Measurements from ENCODE around the gene TDRD3.
"Not testable (repeated sequence)": the region's sequence is repeated elsewhere in the genome, so short reads cannot be mapped to it uniquely, and the experiment has no call there.

The TDRD3 gene

DNA sequence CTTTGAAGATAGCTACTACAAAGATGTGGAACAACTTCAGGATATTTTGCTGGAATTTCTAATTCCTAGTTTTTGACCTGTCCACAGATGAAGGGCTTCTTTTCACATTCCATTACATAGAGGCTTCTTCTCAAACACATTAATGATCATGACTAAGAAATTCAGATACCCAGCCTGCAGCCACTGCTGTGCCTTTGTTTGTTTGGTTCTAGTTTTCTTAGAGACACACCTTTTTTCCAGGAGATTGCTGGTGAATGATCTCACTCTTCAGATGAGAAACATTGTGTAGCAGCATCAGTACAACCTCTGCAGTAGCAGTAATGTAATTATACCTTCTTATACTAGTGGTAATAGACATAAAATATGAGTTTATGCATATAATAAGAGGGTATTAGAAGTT lies 5.0 kb downstream of the TDRD3 start:
- Histone ChIP-seq H3K9me3 (ENCODE audit: low read length) (no peaks in the 10 kb centered on the region), H3K27me3 (ENCODE audit: control insufficient read depth in 1 of 2, insufficient read depth in 2 of 2, low read length in 2 of 2) (no peaks in the 10 kb centered on the region), H3K9ac (ENCODE audit: low read length) (no peak overlapping the region), H3K4me3 (ENCODE audit: low read depth in 1 of 2, low read length in 2 of 2) (no peak overlapping the region), H3K27ac (ENCODE audit: low read depth, low read length) (no peak overlapping the region), H3K4me1 (ENCODE audit: insufficient read depth, low read length) (peaks cover 24% of the 10 kb centered on the region), H3K36me3 (ENCODE audit: insufficient read depth, low read length) (no peaks in the 10 kb centered on the region)

- Histone ChIP-seq H3K4me3 (ENCODE audit: low read depth in 1 of 2, low read length in 2 of 2) (no peak overlapping the region), H3K36me3 (ENCODE audit: insufficient read depth, low read length) (no peaks in the 10 kb centered on the region), H3K27me3 (ENCODE audit: control insufficient read depth in 1 of 2, insufficient read depth in 2 of 2, low read length in 2 of 2) (no peaks in the 10 kb centered on the region), H3K4me1 (ENCODE audit: insufficient read depth, low read length) (peaks cover 13% of the 10 kb centered on the region), H3K9me3 (ENCODE audit: low read length) (no peaks in the 10 kb centered on the region), H3K27ac (ENCODE audit: low read depth, low read length) (no peak overlapping the region), H3K9ac (ENCODE audit: low read length) (no peak overlapping the region)
Observed at GRCh38 chr13:60407095-60407494, 10.1 kb downstream of the TDRD3 start.

GRCh38 chr13:60407852-60408251 lies 10.8 kb downstream of the TDRD3 start:
- H3K27me3 ChIP-seq (ENCODE audit: control insufficient read depth in 1 of 2, insufficient read depth in 2 of 2, low read length in 2 of 2); H3K9me3 ChIP-seq (ENCODE audit: low read length); H3K4me3 ChIP-seq (ENCODE audit: low read depth in 1 of 2, low read length in 2 of 2); H3K27ac ChIP-seq (ENCODE audit: low read depth, low read length); H3K9ac ChIP-seq (ENCODE audit: low read length); H3K36me3 ChIP-seq (ENCODE audit: insufficient read depth, low read length): not testable (repeated sequence)
- H3K4me1 ChIP-seq (ENCODE audit: insufficient read depth, low read length), result peaks cover 12% of the 10 kb centered on the region

DNA sequence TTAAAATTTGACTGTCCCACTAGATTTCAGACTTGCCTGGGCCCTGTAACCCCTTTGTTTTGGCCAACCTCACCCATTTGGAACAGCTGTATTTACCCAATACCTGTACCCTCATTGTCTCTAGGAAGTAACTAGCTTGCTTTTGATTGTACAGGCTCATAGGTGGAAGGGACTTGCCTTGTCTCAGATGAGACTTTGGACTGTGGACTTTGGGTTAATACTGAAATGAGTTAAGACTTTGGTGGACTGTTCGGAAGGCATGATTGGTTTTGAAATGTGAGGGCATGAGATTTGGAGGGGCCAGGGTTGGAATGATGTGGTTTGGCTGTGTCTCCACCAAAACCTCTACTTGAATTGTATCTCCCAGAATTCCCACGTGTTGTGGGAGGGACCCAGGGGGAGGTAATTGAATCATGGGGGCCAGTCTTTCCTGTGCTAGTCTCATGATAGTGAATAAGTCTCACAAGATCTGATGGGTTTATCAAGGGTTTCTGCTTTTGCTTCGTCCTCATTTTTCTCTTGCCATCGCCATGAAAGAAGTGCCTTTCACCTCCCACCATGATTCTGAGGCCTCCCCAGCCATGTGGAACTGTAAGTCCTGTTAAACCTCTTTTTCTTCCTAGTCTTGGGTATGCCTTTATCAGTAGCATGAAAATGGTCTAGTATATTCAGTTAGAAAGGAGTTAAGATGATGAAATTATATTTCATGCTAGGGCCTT lies 12.7 kb downstream of the TDRD3 start:
- not testable (repeated sequence) for H3K36me3 ChIP-seq (ENCODE audit: insufficient read depth, low read length); H3K9ac ChIP-seq (ENCODE audit: low read length); H3K27me3 ChIP-seq (ENCODE audit: control insufficient read depth in 1 of 2, insufficient read depth in 2 of 2, low read length in 2 of 2); H3K27ac ChIP-seq (ENCODE audit: low read depth, low read length); H3K9me3 ChIP-seq (ENCODE audit: low read length); H3K4me3 ChIP-seq (ENCODE audit: low read depth in 1 of 2, low read length in 2 of 2)
- peaks cover 20% of the 10 kb centered on the region for H3K4me1 ChIP-seq (ENCODE audit: insufficient read depth, low read length)

- Histone ChIP-seq H3K27ac (ENCODE audit: low read depth, low read length) (no peak overlapping the region), H3K4me1 (ENCODE audit: insufficient read depth, low read length) (peaks cover 20% of the 10 kb centered on the region), H3K4me3 (ENCODE audit: low read depth in 1 of 2, low read length in 2 of 2) (no peak overlapping the region), H3K27me3 (ENCODE audit: control insufficient read depth in 1 of 2, insufficient read depth in 2 of 2, low read length in 2 of 2) (no peaks in the 10 kb centered on the region), H3K36me3 (ENCODE audit: insufficient read depth, low read length) (no peaks in the 10 kb centered on the region), H3K9ac (ENCODE audit: low read length) (no peak overlapping the region), H3K9me3 (ENCODE audit: low read length) (no peaks in the 10 kb centered on the region)
Observed at GRCh38 chr13:60410299-60410698, 13.3 kb downstream of the TDRD3 start.

DNA sequence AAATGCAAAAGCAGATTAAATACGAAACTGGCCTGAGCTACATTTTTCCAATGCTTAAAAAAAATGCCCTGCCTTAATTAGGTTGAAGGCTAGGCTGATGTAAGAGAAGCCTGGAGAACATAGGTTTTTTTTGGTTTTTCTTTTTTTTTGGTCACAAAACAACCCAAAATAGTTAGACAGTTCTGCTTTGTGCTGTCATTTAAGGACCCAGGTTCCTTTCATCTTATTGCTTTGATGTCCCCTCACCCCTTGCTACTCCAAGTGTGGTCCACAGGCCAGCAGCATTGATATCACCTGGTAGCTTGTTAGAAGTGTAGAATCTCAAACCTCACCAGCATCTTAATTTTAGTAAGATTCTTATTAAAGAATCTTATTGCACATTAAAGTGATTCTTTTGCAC lies 14.4 kb downstream of the TDRD3 start:
- no peak overlapping the region for H3K27ac ChIP-seq (ENCODE audit: low read depth, low read length)
- peaks cover 20% of the 10 kb centered on the region for H3K4me1 ChIP-seq (ENCODE audit: insufficient read depth, low read length)

DNA sequence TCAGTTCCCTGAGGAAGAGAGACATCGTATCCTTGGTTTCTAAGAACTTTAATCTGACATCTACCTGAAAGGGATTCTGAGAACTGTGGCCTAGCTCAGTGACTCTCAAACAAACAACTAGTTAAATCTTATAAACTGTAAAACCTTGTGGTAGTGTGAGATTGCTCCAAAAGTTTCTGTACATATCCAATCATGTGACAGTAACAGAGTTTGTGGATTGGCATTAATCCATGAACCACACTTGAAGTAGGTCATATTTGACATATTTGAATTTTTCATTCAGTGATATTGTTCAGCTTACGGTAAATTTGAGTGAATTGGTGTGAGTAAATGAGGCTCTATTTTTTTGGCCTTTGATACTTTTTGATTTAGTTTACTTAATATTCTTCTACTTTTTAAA lies 15.0 kb downstream of the TDRD3 start:
- Histone ChIP-seq H3K9me3 (ENCODE audit: low read length) (no peaks in the 10 kb centered on the region), H3K36me3 (ENCODE audit: insufficient read depth, low read length) (no peaks in the 10 kb centered on the region), H3K4me1 (ENCODE audit: insufficient read depth, low read length) (peaks cover 20% of the 10 kb centered on the region), H3K9ac (ENCODE audit: low read length) (no peak overlapping the region), H3K4me3 (ENCODE audit: low read depth in 1 of 2, low read length in 2 of 2) (no peak overlapping the region), H3K27ac (ENCODE audit: low read depth, low read length) (no peak overlapping the region), H3K27me3 (ENCODE audit: control insufficient read depth in 1 of 2, insufficient read depth in 2 of 2, low read length in 2 of 2) (no peaks in the 10 kb centered on the region)

More for the DNA sequence above, 14.4 kb downstream of the TDRD3 start:
- H3K4me3 ChIP-seq (ENCODE audit: low read depth in 1 of 2, low read length in 2 of 2), result no peak overlapping the region
- no peaks in the 10 kb centered on the region for H3K9me3 ChIP-seq (ENCODE audit: low read length)
- no peaks in the 10 kb centered on the region for H3K27me3 ChIP-seq (ENCODE audit: control insufficient read depth in 1 of 2, insufficient read depth in 2 of 2, low read length in 2 of 2)
- H3K9ac ChIP-seq (ENCODE audit: low read length), result no peak overlapping the region
- no peaks in the 10 kb centered on the region for H3K36me3 ChIP-seq (ENCODE audit: insufficient read depth, low read length)

DNA sequence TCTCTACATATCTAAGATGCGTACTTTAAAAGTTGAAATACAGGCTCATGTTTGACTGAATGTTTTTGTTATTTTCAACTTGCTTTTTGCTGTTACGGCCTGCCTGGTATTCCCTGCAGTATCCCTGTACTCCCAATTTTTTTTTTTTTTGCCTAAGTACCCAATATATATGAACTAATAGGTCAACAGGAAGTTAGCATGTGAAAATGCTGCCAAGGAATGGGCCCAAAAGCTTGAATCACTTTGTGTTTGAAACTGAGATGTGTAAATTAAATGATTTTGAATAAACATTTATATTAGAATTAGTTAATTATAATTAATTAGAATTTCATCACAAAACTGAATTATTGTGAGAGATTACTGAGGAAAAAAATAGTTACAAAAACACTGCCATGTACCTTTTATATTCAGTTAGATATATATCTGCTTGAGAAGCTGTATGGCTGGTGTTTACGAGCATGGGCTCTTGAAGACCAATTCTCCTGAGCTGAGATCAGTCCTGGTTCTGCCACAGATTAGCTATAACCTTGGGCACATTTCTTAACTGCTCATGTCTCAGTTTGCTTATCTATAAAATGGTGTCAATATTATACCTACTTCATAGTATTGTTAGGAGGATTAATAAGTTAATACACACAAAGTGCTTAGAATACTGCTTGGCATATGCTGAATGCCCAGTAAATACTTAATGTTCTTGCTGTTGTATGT lies 16.0 kb downstream of the TDRD3 start:
- Histone ChIP-seq H3K9ac (ENCODE audit: low read length) (no peak overlapping the region), H3K36me3 (ENCODE audit: insufficient read depth, low read length) (no peaks in the 10 kb centered on the region)

DNA sequence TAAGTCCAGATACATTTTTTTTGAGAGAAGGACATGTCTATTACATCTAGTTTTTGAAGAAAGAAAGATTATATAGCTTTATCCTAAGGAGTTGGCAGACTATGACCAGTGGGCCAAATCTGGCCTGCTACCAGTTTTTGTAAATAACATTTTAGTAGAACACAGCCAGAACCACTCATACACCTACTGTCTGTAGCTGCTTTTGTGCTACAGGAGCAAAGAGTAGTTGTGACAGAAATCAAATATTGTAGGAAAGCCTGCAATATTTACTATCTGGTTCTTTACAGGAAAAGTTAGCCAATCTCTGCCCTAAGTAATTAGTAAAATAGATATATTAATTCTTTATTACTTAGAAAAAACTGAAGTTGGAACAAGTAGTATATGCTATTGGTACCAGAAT lies 17.2 kb downstream of the TDRD3 start:
- no peaks in the 10 kb centered on the region for H3K27me3 ChIP-seq (ENCODE audit: control insufficient read depth in 1 of 2, insufficient read depth in 2 of 2, low read length in 2 of 2)
- no peak overlapping the region for H3K9ac ChIP-seq (ENCODE audit: low read length)
- peaks cover 20% of the 10 kb centered on the region for H3K4me1 ChIP-seq (ENCODE audit: insufficient read depth, low read length)
- no peaks in the 10 kb centered on the region for H3K9me3 ChIP-seq (ENCODE audit: low read length)
- H3K27ac ChIP-seq (ENCODE audit: low read depth, low read length), result no peak overlapping the region
- no peak overlapping the region for H3K4me3 ChIP-seq (ENCODE audit: low read depth in 1 of 2, low read length in 2 of 2)
- H3K36me3 ChIP-seq (ENCODE audit: insufficient read depth, low read length), result no peaks in the 10 kb centered on the region

More for the DNA sequence above, 16.0 kb downstream of the TDRD3 start:
- H3K9me3 ChIP-seq (ENCODE audit: low read length), result no peaks in the 10 kb centered on the region
- no peak overlapping the region for H3K27ac ChIP-seq (ENCODE audit: low read depth, low read length)
- peaks cover 20% of the 10 kb centered on the region for H3K4me1 ChIP-seq (ENCODE audit: insufficient read depth, low read length)
- no peaks in the 10 kb centered on the region for H3K27me3 ChIP-seq (ENCODE audit: control insufficient read depth in 1 of 2, insufficient read depth in 2 of 2, low read length in 2 of 2)
- H3K4me3 ChIP-seq (ENCODE audit: low read depth in 1 of 2, low read length in 2 of 2), result no peak overlapping the region

GRCh38 chr13:60417734-60418133 lies 20.7 kb downstream of the TDRD3 start:
- no peaks in the 10 kb centered on the region for H3K9me3 ChIP-seq (ENCODE audit: low read length)
- H3K27ac ChIP-seq (ENCODE audit: low read depth, low read length), result no peak overlapping the region
- H3K4me3 ChIP-seq (ENCODE audit: low read depth in 1 of 2, low read length in 2 of 2), result no peak overlapping the region
- H3K4me1 ChIP-seq (ENCODE audit: insufficient read depth, low read length), result peaks cover 9% of the 10 kb centered on the region
- H3K36me3 ChIP-seq (ENCODE audit: insufficient read depth, low read length), result no peaks in the 10 kb centered on the region
- no peak overlapping the region for H3K9ac ChIP-seq (ENCODE audit: low read length)
- no peaks in the 10 kb centered on the region for H3K27me3 ChIP-seq (ENCODE audit: control insufficient read depth in 1 of 2, insufficient read depth in 2 of 2, low read length in 2 of 2)

- Histone ChIP-seq H3K4me3 (ENCODE audit: low read depth in 1 of 2, low read length in 2 of 2) (no peak overlapping the region), H3K9me3 (ENCODE audit: low read length) (no peaks in the 10 kb centered on the region), H3K27ac (ENCODE audit: low read depth, low read length) (no peak overlapping the region), H3K27me3 (ENCODE audit: control insufficient read depth in 1 of 2, insufficient read depth in 2 of 2, low read length in 2 of 2) (no peaks in the 10 kb centered on the region), H3K4me1 (ENCODE audit: insufficient read depth, low read length) (peaks cover 3% of the 10 kb centered on the region), H3K36me3 (ENCODE audit: insufficient read depth, low read length) (no peaks in the 10 kb centered on the region), H3K9ac (ENCODE audit: low read length) (no peak overlapping the region)
Observed at GRCh38 chr13:60418954-60419353, 21.9 kb downstream of the TDRD3 start.

- H3K9ac ChIP-seq (ENCODE audit: low read length), result no peak overlapping the region
- H3K4me3 ChIP-seq (ENCODE audit: low read depth in 1 of 2, low read length in 2 of 2), result no peak overlapping the region
- no peaks in the 10 kb centered on the region for H3K27me3 ChIP-seq (ENCODE audit: control insufficient read depth in 1 of 2, insufficient read depth in 2 of 2, low read length in 2 of 2)
- no peak overlapping the region for H3K27ac ChIP-seq (ENCODE audit: low read depth, low read length)
- no peaks in the 10 kb centered on the region for H3K36me3 ChIP-seq (ENCODE audit: insufficient read depth, low read length)
- H3K4me1 ChIP-seq (ENCODE audit: insufficient read depth, low read length), result no peaks in the 10 kb centered on the region
- no peaks in the 10 kb centered on the region for H3K9me3 ChIP-seq (ENCODE audit: low read length)
Observed at GRCh38 chr13:60425332-60425731, 28.3 kb downstream of the TDRD3 start.

Measured in muscle layer of colon (tissue), 2 donors.